ENCODE results near the gene CWH43.

DNA sequence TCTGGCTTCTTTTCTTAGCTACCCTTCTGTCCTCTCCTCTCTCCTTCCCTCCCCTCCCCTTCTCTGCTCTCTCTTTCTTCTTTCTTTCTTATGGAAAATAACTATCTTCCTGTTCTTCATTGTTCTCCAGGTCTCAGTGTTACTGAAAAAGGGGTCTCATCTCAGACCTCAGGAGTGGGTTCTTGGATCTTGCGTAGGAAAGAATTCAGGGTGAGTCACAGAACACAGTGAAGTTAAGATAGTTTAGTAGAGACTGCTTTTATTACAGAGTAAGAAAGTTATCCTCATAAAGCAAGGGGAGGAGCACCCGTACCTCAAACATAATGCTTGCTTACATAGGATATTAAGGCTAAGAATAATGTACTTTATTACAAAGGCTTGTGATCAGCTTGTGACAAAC is 31.8 kb upstream of the CWH43 start:
- TF ChIP-seq, protein P1, sequence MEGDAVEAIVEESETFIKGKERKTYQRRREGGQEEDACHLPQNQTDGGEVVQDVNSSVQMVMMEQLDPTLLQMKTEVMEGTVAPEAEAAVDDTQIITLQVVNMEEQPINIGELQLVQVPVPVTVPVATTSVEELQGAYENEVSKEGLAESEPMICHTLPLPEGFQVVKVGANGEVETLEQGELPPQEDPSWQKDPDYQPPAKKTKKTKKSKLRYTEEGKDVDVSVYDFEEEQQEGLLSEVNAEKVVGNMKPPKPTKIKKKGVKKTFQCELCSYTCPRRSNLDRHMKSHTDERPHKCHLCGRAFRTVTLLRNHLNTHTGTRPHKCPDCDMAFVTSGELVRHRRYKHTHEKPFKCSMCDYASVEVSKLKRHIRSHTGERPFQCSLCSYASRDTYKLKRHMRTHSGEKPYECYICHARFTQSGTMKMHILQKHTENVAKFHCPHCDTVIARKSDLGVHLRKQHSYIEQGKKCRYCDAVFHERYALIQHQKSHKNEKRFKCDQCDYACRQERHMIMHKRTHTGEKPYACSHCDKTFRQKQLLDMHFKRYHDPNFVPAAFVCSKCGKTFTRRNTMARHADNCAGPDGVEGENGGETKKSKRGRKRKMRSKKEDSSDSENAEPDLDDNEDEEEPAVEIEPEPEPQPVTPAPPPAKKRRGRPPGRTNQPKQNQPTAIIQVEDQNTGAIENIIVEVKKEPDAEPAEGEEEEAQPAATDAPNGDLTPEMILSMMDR (IDR thresholded peaks at IDR 0.05) = no peak
- no peak for TF ChIP-seq POLR2A (IDR thresholded peaks at IDR 0.05)

All from uterus (tissue), 2 donors.